Measurements from ENCODE around the gene RPS26. TPM values are rescaled to one million over a fixed set of nuclear protein-coding genes. Genes with fewer than 3 reads are reported as not detected.
A peak's percentile ranks its signal among the peaks of the same experiment; 100 is the strongest.
"Not testable (repeated sequence)": the region's sequence is repeated elsewhere in the genome, so short reads cannot be mapped to it uniquely, and the experiment has no call there.

RPS26 gene
- total and polyA plus RNA-seq, 2 of the 13 experiments (the other 11 are each of a cell fraction or from before 2014, with no cell fraction given), result 150 to 421 TPM

- TF ChIP-seq, protein P1, sequence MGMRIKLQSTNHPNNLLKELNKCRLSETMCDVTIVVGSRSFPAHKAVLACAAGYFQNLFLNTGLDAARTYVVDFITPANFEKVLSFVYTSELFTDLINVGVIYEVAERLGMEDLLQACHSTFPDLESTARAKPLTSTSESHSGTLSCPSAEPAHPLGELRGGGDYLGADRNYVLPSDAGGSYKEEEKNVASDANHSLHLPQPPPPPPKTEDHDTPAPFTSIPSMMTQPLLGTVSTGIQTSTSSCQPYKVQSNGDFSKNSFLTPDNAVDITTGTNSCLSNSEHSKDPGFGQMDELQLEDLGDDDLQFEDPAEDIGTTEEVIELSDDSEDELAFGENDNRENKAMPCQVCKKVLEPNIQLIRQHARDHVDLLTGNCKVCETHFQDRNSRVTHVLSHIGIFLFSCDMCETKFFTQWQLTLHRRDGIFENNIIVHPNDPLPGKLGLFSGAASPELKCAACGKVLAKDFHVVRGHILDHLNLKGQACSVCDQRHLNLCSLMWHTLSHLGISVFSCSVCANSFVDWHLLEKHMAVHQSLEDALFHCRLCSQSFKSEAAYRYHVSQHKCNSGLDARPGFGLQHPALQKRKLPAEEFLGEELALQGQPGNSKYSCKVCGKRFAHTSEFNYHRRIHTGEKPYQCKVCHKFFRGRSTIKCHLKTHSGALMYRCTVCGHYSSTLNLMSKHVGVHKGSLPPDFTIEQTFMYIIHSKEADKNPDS (CRISPR knock-in tag; IDR thresholded peaks at IDR 0.05), result no peak
- TF ChIP-seq ZNF282 (IDR thresholded peaks at IDR 0.05; ENCODE audit: partially characterized antibody) (no peak), PHF8 (CRISPR knock-in tag; IDR thresholded peaks at IDR 0.05) (no peak), PPARG (CRISPR knock-in tag; conservative IDR thresholded peaks at IDR 0.05) (peak; percentile 40; the same call in 1 of the 2 replicates), ONECUT2 (CRISPR knock-in tag; IDR thresholded peaks at IDR 0.05) (no peak), ETV5 (CRISPR knock-in tag; IDR thresholded peaks at IDR 0.05; ENCODE audit: borderline replicate concordance) (no peak), RBFOX2 (IDR thresholded peaks at IDR 0.05; ENCODE audit: low read depth, low read length) (no peak), GTF2F1 (IDR thresholded peaks at IDR 0.05; ENCODE audit: low read length) (no peak), FOXA1 (IDR thresholded peaks at IDR 0.05) (no peak), FOXA1 (CRISPR knock-in tag; IDR thresholded peaks at IDR 0.05) (peak; percentile 39; the same call in 1 of the 2 replicates), IKZF4 (CRISPR knock-in tag; IDR thresholded peaks at IDR 0.05; ENCODE audit: borderline replicate concordance, low read depth, not compliant biosample characterization) (no peak), ZFP41 (CRISPR knock-in tag; IDR thresholded peaks at IDR 0.05; ENCODE audit: borderline replicate concordance) (no peak), DRAP1 (CRISPR knock-in tag; IDR thresholded peaks at IDR 0.05) (0 out of 2 replicates have a peak, but pooled peaks have one; percentile 26), ZNF205 (CRISPR knock-in tag; IDR thresholded peaks at IDR 0.05) (no peak), NBN (conservative IDR thresholded peaks at IDR 0.05) (no peak), ZNF678 (CRISPR knock-in tag; IDR thresholded peaks at IDR 0.05) (no peak), ZNF432 (CRISPR knock-in tag; IDR thresholded peaks at IDR 0.05; ENCODE audit: borderline replicate concordance) (no peak), HOXA7 (CRISPR knock-in tag; IDR thresholded peaks at IDR 0.05) (no peak), ATF7-NPFF (CRISPR knock-in tag; IDR thresholded peaks at IDR 0.05; ENCODE audit: low read depth) (no peak), ELF3 (CRISPR knock-in tag; IDR thresholded peaks at IDR 0.05) (peak; percentile 46; the same call in 1 of the 2 replicates), HDAC1 (CRISPR knock-in tag; IDR thresholded peaks at IDR 0.05) (no peak), ZFX (CRISPR knock-in tag; IDR thresholded peaks at IDR 0.05; ENCODE audit: low read depth) (no peak), SP140L (CRISPR knock-in tag; IDR thresholded peaks at IDR 0.05; ENCODE audit: borderline replicate concordance) (no peak), ZNF569 (CRISPR knock-in tag; IDR thresholded peaks at IDR 0.05; ENCODE audit: borderline replicate concordance) (no peak), SIN3B (IDR thresholded peaks at IDR 0.05; ENCODE audit: low read length) (no peak)
Measured at GRCh38 chr12:56001487-56002100, 40.1 kb upstream of the RPS26 start (continued).

DNA sequence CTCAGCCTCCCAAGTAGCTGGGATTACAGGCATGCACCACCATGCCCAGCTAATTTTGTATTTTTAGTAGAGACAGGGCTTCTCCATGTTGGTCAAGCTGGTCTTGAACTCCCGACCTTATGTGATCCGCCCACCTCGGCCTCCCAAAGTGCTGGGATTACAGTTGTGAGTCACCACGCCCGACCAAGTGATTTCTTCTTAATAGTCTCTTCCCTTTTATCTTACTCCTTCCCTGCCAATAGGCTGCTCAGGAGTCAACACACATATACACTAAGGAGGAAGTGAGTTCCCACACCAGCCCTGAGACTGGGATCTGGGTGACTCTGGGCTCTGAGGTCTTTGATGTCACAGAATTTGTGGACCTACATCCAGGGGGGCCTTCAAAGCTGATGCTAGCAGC, 38.3 kb upstream of the RPS26 start:
- BruUV-seq (replicated peaks); H3K27me3 ChIP-seq (ENCODE audit: control insufficient read depth in 1 of 2, insufficient read depth in 2 of 2, low read length in 2 of 2); H3K27ac ChIP-seq (ENCODE audit: extremely low read length, insufficient read depth, low read length); H3K9ac ChIP-seq (ENCODE audit: insufficient read depth, low read depth, low read length); in situ Hi-C loops (cut with HindIII; ENCODE audit: extremely low pct_ligation_motif_present, low pct_unique_long_range_greater_than_20kb); H3K79me2 ChIP-seq (ENCODE audit: insufficient read depth, low read length); intact Hi-C loops (cut with micrococcal nuclease; ENCODE audit: unreplicated experiment); H3K4me2 ChIP-seq (ENCODE audit: low read depth, low read length); FAIRE-seq; DNase-seq (ENCODE audit: low spot score); ATAC-seq; CTCF ChIA-PET (ENCODE audit: low intra/inter-chr PET ratio, low total read pairs); H3K4me3 ChIP-seq (replicated peaks in 1 of 3; ENCODE audit: insufficient read depth in 1 of 3, low read depth in 2 of 3, low read length in 3 of 3); H2AFZ ChIP-seq (ENCODE audit: low read length); H3K9me3 ChIP-seq (ENCODE audit: low read length); H4K20me1 ChIP-seq (ENCODE audit: insufficient read depth, low read length): not testable (repeated sequence)
- Histone ChIP-seq H3K4me1 (ENCODE audit: insufficient read depth, low read length) (peaks cover 64% of the 10 kb centered on the region), H3K36me3 (replicated peaks in 1 of 2; ENCODE audit: control insufficient read depth in 1 of 2, insufficient read depth in 2 of 2, low read length in 2 of 2) (peaks cover 11 to 21% of the 10 kb centered on the region in 2 experiments; a peak in 4 of 5 replicates)
- WGBS (ENCODE audit: low lambda C conversion rate), result 94% methylated on average over 5 of the region's 5 CpGs
- POLR2A ChIA-PET, result interaction anchor here (0.7 kb wide), 1 partner anchor 29 kb away, joined by 3 read pairs; the partner anchor contains the start of gene RAB5B
